ENCODE results near the gene HYAL2. TPM values are rescaled to one million over a fixed set of nuclear protein-coding genes. Genes with fewer than 3 reads are reported as not detected.

Gene HYAL2
- total RNA-seq, 2 donors from 2014 or later, result 53.4 to 103 TPM

DNA sequence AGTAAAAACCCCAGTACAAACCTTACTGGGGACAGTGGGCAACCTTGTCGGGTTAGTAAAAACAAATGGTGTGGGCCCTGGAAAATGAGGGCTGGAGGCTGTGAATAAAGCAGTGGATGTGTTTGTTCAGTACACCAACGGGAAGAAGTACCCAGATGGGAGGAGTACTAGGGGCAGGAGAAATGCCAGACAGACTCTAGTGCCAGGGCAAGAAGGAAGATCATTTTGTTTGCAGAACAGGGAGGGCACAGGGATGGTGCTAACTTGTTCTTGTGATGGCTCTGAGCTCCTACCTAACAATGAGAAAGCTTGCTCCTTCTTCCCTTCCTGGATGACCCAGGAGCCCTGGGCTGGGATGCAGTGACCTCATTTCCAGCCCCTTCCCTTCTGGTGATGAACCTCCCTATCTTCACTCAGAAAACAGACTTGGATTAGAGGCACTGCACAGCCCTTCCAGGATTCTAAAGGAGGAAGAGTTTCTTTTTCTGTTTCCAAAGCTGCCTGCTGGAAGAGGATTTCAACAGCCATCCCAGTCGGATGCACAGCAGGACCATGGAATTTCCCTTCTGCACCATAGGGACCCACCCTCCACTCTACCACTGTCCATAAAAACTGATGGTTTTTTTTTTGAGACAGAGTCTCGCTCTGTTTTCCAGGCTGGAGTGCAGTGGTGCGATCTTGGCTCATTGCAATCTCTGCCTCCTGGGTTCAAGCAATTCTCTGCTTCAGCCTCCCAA is 12.0 kb upstream of the HYAL2 start:
- no peak for ATAC-seq
- intact Hi-C loops (cut with DNase I), result no loop called here
- DNase-seq, result no peak

DNA sequence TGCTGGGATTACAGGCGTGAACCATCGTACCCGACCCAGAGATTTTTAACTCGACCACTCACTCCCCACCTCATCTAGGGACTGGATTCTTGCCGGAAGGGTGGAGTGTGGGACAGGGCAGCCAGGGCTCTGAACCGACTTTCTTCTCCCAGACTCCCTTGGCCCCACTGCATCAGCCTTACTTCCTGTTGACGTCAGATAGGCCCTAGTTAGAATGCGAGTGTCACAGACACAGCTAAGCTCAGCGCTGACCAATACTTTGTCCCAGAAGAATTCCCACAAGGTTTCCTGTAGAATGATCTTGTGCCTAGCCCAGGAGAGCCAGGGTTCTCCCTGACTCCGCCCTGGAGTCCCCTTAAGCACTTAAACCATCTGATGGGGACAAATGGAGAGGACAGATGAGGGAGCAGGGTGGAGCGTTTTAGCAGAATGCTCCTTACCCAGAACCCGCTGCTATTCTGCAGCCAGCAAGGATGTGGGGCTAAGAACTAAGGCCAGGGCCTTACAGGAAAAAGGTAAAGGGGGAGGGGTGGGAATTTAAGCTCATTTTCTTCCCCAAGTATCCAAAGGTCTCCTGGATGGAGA is 11.3 kb upstream of the HYAL2 start:
- ATAC-seq, result peak in 1 of 2 donors; percentile 12
- intact Hi-C loops (cut with DNase I), result no loop called here
- DNase-seq, result peak; percentile 80

DNA sequence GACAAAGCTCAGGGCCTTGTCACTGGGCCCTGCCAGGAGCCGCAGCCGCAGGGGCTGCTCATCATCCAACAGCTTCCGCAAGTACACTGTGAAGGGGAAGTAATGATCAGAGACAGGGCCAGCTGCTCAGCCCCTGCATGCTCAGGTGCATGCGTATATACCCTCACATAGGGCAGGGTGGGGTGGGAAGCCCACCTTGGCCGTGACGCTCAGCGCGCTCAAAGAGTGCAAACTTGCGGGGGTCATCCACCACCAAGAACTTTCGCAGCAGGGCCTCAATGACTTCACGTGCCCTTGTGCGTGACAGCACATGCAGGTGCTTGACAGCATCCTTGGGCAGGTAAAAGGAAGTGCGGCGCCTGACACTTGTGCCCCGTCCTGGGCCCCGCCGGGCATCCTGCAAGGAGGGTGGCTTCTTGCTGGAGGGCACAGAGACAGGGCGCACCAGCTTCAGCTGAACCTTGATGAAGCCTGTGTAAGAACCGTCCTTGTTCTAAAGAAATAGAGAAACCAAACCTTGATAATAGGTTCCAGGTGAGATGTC is 8.9 kb upstream of the HYAL2 start:
- DNase-seq, result no peak
- ATAC-seq, result no peak
- intact Hi-C loops (cut with DNase I), result no loop called here

DNA sequence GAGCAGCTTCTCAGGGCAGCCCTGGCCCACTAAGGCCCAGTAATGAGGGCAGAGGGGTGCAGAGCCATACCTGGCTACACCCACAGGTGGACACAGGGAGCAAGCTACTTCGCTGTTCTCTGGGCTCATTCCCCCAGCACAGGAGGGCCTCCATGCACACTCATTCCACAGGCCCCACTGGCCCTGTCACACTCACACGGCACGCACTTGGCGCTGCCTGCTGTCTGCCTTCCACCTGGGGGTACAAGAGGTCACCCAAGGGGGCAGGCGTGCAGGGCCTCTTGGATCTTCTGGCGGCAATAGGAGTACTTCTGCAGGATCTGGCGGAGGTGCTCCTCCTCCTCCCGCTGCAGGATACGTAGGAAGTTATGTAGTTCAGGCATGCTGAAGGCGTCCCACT is 7.8 kb upstream of the HYAL2 start:
- intact Hi-C loops (cut with DNase I), result no loop called here
- DNase-seq (no peak), ATAC-seq (no peak)

DNA sequence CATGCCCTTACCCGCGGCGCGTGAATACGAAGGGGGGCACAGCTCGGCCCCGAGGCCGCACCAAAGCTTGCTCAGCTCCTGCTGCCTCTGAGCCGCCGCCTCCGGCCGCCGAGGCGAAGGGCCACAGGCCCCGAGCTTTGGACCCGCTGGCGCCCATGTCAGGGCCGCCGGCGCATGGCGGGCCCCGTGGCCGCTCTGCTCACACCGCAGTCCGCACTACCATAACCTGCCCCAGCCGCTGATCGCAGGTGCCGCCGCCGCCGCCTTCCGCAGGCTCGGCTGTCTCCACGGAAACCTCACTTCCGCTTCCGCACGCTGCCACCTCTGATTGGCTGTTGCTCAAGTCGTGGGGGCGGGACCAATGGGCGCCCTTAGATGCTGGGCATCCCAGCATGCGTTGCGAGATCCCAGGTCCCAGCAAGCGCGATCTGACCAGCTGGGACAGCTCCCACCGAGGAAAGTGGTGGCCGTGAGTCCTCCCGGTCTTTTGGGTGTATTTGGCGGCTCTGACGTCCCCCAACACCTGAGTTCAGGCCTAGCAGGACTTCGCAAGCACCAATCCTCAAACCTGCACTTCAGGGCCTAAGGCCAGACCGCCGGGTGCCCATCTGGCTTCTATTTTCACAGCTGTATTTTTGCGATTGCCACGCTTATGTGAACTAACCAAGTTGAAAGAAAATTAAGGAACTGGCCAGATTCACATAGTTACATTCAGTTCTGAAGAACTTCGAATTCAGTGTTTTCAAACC is 5.6 kb upstream of the HYAL2 start, which contains the start of gene TUSC2:
TSS of gene TUSC2 (minus strand) at position 281 of the 749 bp plus-strand sequence. CDS start at position 157, 124 bp downstream.
- intact Hi-C loops (cut with DNase I), result loop anchor here in 1 of 2 donors (5.0 to 10.0 kb wide), 2 partner anchors 56 to 93 kb away; partner anchors contain the start of gene GNAI2
- peak; percentile 98 for DNase-seq
- peak; percentile 84 to 93 for ATAC-seq

DNA sequence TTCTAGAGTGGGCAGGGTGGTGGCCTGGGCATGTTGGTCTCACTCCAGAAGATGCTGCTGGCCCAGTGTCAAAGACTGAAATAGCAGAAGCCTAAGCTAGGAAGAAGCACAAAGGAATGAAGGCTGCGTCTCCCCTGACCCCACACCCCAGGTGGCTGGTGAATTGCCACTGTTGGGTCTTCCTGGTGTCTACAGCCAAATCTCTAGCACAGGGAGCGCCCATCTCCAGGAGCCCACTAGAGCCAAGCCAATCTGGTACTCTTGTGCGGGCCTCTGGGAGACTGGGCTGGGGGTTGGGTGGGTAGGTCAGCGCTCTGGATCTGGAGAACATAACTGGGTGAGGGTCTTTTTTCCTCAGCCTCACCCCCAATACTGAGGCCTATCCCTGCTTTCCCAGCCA is 4.6 kb upstream of the HYAL2 start:
- intact Hi-C loops (cut with DNase I), result loop anchor here in 1 of 2 donors (5.0 to 10.0 kb wide), 2 partner anchors 55 to 92 kb away; partner anchors contain the start of gene GNAI2
- ATAC-seq (no peak), DNase-seq (no peak)

DNA sequence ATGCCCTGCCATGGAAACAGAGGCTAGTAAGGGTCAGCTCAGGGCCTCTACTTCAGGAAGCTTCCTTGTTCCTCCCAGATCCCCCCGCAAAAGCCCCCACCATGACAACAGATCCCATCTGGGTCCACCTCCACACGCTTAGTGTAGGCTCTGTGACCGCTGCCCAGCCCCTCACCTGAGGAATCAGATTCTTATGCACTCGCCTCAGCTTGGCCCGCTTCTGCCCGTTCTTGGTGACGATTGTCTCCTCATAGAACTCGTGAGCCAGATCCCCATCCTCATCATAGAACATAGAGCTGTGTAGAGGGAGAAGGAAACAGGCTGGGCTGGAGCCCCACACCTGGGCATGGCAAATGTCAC is 3.6 kb upstream of the HYAL2 start:
- DNase-seq, result no peak
- intact Hi-C loops (cut with DNase I), result loop anchor here in 1 of 2 donors (5.0 to 10.0 kb wide), 2 partner anchors 54 to 91 kb away; partner anchors contain the start of gene GNAI2
- ATAC-seq, result no peak

DNA sequence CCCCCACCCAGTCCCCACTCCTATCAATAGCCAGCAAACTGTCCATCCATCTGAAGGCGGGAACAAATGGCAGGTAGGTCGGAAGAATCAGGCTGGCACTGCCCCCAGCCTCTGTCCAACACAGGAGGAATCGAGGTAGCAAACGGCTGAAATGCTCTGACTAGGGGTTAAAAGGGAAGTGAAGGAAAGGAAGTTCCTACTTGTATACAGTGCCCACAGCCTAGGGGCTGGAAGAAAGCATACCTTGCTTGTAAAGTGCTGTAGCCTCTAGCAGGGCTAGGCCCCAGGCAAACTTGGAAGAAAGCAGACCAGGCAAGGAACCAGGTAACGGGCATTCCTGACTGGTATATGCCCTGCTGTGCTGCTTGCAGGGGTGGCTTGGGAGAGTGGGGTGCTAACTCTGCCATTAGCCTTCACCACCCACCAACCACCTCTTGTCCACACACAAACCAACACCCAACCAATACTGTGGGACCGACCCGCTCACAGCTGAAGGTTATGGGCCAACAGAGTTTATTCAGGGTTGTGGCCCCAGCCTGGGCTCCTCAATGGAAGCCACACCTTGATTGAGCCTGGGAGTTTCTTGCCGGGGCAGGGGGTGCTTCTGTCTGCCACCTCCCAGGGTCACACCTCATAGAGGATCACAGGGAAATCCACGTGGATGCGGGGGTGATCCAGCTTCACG is 3.1 kb upstream of the HYAL2 start:
- intact Hi-C loops (cut with DNase I), result loop anchor here in 1 of 2 donors (5.0 to 10.0 kb wide), 2 partner anchors 53 to 91 kb away; partner anchors contain the start of gene GNAI2

DNA sequence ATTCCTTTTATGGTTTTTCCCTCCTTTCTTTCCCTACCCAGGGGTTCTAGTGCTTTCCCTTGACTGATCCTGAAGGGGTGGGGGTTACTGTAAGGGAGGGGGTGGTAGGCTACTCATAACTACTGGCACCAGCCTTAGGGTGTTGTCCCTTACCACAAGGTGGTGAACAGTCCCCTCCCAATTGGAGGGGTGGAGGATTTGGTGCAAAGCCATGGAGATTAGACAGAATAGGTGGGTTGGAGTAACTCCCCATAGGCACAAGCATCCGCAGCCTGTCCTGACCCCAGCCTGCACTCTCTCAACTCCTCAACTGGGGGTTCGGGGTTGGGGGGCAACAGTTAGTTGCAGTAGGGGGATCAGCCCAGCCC is 2.6 kb upstream of the HYAL2 start:
- ATAC-seq (no peak), DNase-seq (no peak)
- intact Hi-C loops (cut with DNase I), result loop anchor here in 1 of 2 donors (5.0 to 10.0 kb wide), 2 partner anchors 53 to 90 kb away; partner anchors contain the start of gene GNAI2

More for the DNA sequence above, 3.1 kb upstream of the HYAL2 start:
- no peak for DNase-seq
- ATAC-seq, result no peak

DNA sequence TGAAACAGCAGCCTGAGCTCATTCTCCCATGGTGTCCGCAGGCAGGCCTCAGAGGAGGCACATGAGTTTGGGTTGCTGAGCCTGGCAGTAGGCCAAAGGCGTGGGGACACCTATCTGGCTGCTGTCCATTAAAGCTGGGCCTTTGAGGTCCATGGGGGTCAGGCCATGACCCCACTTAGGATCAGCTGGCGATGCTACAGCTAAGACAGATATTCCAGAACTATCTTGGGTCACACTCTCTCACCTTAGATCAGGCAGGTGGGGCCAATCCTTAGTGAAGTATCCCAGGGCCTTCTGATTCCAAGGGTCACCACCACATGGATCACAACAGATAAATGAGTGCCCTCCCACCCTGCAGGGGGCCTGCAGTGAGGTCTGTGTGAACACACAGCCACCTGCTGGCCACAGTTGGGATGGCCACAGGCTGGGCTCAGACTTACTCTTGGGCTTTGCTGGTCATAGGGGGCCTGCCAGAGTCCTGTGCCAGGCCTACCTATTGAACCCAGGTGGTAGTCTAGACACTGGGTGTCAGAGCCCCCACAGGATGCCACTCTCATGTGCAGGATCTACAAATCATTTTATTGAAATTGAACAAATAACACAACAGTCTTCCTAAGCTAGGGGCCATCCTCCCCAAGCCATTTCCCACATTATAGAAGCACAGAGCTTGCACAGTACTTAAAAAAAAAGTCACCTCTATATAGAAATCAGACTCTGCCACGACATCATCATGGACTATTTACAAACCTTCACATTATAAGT is 2.0 kb upstream of the HYAL2 start:
- ATAC-seq (peak in 1 of 2 donors; percentile 10), DNase-seq (peak; percentile 86)
- intact Hi-C loops (cut with DNase I), result loop anchor here in 1 of 2 donors (5.0 to 10.0 kb wide), 2 partner anchors 52 to 90 kb away; partner anchors contain the start of gene GNAI2

DNA sequence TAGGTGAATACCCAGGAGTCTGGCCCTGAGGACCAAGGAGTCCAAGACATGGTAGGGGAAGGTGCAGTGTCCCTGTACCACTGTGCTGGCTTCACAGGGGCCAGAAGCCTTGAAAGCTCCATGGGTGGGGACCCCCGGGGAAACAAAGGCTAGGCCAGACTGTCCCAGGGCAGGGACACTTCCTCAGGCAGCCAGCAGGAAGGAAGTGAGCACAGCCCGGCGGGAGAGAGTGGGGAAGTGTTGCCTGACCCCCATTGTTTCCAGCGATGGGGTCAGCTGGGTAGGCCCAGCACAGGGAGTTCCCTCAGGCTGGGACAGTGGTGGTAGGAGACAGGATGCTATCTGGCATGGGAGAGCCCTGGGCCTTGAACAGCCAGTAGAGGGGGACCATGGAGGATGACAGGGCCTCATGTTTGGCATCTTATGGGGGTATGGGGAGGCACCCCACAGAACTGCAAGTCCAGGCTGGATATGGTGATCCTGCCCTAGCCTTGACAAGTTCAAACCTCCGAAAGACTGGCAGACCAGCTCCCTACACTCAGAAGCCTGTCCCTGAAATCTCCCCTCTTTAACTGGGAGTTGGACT is 1.2 kb upstream of the HYAL2 start:
- DNase-seq (peak; percentile 85), ATAC-seq (peak in 1 of 2 donors; percentile 12)
- intact Hi-C loops (cut with DNase I), result loop anchor here in 1 of 2 donors (10.0 kb wide), 1 partner anchor 89 kb away; the partner anchor contains the start of gene GNAI2

DNA sequence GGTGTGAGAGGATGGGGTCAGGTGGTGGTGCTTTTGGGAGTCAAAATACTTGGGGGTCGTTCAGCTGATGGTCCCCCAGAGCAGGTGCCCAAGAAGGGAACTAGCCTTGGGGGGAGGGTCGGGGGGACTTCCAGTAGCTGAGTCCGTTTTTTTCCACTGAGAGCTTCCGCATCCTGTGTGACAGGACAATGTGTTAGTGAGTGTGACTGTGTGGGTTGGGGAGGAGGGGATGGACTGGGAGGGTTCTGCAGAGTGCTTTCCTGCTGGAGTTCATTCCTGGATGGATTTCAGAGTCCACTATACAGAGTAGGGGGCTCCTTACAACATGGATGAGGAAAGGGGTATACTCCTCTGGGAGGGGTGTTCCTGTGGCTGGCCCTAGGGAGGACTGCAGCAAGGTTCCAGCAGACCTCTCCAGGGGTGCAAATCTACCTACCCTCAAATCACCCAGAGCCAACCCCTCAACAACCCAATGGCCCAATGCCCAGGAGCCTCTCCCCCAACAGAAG is 601 bp upstream of the HYAL2 start:
- ATAC-seq (peak in 1 of 2 donors; percentile 1), DNase-seq (peak; percentile 66)
- intact Hi-C loops (cut with DNase I), result loop anchor here in 1 of 2 donors (10.0 kb wide), 1 partner anchor 88 kb away; the partner anchor contains the start of gene GNAI2

DNA sequence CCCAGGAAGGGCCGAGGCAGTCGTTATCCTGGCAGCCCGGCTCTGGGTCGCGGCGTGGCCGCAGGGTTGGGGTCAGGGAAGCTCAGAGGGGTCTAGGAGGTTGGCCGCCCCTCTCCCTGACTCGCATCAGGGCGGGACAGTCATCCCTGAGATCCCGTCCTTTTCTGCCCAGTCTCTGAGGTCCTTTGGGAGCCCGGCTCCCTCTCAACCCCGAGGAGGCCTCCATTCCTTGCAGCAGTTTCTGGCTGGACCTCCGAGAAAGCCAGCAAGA is 495 bp downstream of the HYAL2 start:
- DNase-seq (no peak), ATAC-seq (no peak)
- intact Hi-C loops (cut with DNase I), result loop anchor here in 1 of 2 donors (10.0 kb wide), 1 partner anchor 87 kb away; the partner anchor contains the start of gene GNAI2

DNA sequence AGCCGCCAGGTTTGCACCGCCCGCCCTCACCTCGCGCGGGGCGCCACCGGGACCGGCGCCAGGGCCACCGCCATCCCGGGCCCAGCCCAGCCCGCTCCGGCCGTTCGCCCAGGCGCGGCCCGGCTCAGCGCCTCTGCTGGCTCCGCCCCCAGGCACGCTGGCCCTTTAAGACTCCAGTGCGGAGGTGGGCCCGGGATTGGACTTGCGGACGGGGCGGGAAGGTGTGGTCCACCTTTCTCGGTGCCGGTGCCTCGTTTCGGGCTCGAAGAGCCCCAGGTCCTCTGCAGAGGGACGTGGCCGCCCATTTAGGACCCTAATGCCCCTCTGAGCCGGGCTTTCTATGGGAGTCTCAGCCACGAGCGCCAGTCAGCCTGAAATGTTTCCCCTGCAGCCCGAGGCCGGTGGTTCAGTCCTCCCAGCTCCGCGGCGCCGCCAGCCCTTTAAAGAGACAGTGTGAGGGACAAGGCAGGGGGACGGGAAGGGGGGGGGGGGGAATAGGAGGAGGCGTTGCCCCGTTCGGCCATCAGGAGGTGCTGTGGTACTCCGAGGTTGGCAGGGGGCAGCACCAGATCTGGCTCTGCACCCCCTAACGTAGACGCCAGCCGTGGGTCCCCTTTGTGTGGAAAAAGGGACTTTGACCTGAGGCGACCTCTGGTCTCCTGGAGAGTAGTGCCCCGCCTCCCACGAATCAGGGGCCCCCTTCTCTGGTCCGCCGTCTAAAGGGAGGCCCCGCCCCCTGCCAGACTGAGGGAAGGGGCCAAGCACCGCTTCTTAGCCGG is 1.0 kb downstream of the HYAL2 start:
- intact Hi-C loops (cut with DNase I), result loop anchor here in 1 of 2 donors (10.0 kb wide), 1 partner anchor 87 kb away; the partner anchor contains the start of gene GNAI2
- ATAC-seq (peak; percentile 79 to 87), DNase-seq (peak; percentile 93)

DNA sequence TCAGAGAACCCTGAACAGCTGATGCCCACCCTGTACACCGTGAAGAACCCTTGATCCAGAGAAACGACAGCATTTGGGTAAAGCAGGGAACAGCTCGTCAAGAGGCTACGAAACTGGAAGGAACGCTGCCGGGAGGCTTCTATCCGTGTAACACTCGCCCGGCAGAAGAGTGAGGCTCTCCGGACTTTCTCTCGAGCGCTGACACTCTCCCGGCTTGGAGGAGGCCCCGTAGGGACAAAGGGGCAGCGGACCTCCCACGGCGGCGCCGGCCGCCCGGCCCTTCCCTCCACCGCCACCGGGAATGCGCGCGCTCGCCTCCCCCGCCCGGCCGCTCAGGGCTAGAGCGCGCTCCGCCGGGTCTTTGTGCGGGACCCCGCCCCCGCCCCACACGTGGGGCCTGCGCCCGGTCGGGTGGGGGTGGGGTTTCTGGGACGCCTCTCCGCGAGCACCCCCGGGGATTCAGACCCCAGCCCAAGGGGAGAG is 1.7 kb downstream of the HYAL2 start:
- intact Hi-C loops (cut with DNase I), result loop anchor here in 1 of 2 donors (10.0 kb wide), 1 partner anchor 86 kb away; the partner anchor contains the start of gene GNAI2
- ATAC-seq, result peak; percentile 61 to 83
- peak; percentile 85 for DNase-seq

Data from left cardiac atrium (tissue), 4 donors.